IPS DF 19.7 (cell line): ENCODE measurements around the gene ZGLP1.
"Not testable (repeated sequence)": the region's sequence is repeated elsewhere in the genome, so short reads cannot be mapped to it uniquely, and the experiment has no call there.

Experiments
- DNase-seq: peaks from one replicate; pipeline ENCODE4 v3.0.0-alpha.2; 2013; ENCODE audit warnings: low read depth, low spot score

The ZGLP1 gene

DNA sequence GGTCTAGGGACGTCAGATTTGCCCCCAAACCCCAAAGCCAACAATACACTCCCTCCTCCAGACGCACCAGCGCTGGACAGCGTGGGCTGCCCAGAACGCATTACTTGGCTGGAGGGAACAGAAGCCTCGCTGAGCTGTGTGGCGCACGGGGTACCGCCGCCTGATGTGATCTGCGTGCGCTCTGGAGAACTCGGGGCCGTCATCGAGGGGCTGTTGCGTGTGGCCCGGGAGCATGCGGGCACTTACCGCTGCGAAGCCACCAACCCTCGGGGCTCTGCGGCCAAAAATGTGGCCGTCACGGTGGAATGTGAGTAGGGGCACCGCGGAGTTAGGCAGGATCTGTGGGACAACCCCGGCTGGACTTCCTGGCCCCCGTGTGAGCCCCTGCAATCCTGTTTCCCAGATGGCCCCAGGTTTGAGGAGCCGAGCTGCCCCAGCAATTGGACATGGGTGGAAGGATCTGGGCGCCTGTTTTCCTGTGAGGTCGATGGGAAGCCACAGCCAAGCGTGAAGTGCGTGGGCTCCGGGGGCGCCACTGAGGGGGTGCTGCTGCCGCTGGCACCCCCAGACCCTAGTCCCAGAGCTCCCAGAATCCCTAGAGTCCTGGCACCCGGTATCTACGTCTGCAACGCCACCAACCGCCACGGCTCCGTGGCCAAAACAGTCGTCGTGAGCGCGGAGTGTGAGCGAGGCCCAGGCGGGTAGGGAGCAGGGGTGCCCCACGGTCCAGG, 15.8 kb downstream of the ZGLP1 start:
- no peak for DNase-seq

DNA sequence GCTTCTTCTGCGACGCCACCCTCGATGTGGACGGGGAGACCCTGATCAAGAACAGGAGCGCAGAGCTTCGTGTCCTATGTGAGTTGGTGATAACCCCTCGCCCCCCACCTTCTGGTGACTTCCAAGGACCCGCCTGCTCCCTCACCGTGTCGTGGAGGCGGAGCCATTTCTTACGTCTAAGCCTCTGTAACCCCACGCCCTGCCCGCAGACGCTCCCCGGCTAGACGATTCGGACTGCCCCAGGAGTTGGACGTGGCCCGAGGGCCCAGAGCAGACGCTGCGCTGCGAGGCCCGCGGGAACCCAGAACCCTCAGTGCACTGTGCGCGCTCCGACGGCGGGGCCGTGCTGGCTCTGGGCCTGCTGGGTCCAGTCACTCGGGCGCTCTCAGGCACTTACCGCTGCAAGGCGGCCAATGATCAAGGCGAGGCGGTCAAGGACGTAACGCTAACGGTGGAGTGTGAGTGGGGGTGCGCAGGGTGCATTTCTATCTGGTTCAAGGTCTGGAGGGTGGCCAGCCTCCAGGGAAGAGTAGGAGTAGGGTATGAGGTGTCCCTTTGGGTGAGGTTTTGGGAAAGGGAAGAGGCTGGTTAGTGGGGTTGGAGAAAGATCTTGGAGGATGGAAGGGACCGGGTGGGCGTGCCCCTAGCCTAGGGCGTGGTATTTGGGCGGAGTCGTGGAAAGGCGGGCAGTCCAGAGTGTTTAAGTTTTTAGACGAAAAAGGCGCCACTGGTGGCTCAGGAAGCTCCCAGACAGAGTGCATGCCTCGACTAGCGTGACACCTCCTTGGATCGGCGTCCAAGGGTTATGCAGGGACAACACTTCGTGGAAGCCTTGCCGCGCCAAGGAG, 16.6 kb downstream of the ZGLP1 start:
- DNase-seq: no peak

DNA sequence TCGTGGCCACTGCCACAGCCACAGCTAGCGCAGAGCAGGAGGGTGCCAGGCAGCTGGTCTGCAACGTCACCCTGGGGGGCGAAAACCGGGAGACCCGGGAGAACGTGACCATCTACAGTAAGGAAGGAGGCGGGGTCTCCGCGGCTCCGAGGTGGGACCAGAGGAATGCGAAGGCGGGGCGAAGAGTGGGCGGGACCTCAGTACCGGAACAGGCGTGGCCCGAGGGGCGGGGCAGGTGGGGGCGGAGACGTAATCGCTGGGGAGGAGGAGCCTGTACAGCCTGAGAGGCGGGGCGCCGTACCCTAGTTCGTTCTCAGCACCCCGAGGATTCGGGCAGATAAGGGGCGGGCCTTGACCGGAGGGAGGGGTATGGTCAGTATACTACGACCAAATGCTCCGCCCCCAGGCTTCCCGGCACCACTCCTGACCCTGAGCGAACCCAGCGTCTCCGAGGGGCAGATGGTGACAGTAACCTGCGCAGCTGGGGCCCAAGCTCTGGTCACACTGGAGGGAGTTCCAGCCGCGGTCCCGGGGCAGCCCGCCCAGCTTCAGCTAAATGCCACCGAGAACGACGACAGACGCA, 17.3 kb downstream of the ZGLP1 start:
- no peak for DNase-seq

DNA sequence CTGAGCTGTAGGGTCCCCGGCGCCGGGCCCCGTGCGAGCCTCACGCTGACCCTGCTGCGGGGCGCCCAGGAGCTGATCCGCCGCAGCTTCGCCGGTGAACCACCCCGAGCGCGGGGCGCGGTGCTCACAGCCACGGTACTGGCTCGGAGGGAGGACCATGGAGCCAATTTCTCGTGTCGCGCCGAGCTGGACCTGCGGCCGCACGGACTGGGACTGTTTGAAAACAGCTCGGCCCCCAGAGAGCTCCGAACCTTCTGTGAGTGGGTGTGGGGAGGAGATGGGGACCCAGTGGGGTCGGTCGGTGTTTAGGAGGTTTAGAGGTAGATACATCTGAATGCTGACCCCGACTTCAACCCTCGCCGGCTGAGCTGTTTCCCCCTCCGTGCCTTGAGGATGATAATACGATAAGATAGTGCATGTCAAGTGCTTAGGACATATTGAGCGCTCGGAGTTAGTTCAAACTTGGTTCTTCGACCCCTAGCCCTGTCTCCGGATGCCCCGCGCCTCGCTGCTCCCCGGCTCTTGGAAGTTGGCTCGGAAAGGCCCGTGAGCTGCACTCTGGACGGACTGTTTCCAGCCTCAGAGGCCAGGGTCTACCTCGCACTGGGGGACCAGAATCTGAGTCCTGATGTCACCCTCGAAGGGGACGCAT, 17.9 kb downstream of the ZGLP1 start:
- DNase-seq: no peak

DNA sequence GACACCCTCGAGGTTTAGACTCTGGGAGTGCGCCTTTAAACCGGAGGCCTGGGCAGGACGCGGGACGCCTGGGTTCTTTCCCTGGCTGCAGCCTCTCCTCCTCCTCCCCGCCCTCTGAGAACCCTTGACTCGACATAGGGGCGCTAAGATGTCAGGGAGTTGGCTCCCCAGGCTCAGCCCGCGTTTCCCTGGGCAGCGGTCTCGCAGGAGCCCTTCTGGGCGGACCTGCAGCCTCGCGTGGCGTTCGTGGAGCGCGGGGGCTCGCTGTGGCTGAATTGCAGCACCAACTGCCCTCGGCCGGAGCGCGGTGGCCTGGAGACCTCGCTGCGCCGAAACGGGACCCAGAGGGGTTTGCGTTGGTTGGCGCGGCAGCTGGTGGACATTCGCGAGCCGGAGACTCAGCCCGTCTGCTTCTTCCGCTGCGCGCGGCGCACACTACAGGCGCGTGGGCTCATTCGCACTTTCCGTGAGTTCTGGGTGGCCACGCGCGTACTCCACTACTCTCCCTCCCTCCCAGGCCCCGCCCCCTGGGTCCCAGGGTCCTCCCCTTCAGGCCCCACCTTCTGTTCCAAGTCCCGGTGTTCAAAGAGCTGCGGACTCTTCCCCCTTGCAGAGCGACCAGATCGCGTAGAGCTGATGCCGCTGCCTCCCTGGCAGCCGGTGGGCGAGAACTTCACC, 18.6 kb downstream of the ZGLP1 start:
- no peak for DNase-seq

DNA sequence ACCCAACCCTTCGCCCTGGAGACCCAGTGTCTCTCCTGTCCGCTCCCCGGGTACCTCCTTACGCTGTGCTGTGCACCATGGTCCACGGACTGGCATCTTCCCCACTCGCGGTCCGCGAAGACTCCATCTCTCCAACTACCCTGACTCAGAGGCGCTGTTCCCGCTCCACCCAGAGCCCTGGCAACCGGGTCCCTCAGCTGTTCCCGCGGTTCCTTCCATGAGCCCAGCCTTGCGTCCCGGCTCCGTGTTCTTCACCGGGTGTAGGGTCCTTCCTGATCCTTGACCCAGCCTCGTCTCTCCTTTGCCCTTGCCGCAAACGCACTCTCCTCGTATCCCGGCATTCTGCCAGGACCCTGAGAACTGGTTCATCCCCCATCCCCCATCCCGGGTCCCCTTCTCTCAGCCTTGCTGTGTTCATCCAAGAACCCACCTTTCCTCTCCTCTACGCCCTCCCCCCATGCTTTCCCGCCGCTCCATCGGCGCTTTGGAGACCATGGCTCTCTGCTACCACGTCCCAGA, 19.2 kb downstream of the ZGLP1 start:
- no peak for DNase-seq

DNA sequence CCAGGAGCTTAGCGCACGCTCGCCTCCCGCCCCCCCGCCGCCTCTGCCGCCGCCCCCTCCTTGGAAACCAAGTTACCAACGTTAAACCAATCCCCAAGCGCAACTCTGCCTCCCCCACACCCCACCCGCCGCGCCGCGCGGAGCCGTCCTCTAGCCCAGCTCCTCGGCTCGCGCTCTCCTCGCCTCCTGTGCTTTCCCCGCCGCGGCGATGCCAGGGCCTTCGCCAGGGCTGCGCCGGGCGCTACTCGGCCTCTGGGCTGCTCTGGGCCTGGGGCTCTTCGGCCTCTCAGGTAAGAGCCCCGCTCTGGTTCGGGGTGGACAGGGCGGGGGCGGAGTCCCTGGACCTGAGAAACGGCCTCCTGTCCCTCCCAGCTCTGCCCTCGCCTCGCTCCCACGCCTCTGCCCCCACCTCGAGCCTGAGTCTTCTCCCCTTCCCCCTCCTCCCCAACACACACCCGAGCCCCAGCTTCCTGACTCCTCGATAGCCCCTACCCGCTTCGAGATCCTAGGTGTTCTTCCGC, 19.7 kb downstream of the ZGLP1 start, which contains the start of gene ICAM5:
Gene ICAM5, plus strand, starts transcription at position 117 of the 521 bp plus-strand sequence. Its CDS starts 92 bp downstream, at position 209.
- no peak for DNase-seq

DNA sequence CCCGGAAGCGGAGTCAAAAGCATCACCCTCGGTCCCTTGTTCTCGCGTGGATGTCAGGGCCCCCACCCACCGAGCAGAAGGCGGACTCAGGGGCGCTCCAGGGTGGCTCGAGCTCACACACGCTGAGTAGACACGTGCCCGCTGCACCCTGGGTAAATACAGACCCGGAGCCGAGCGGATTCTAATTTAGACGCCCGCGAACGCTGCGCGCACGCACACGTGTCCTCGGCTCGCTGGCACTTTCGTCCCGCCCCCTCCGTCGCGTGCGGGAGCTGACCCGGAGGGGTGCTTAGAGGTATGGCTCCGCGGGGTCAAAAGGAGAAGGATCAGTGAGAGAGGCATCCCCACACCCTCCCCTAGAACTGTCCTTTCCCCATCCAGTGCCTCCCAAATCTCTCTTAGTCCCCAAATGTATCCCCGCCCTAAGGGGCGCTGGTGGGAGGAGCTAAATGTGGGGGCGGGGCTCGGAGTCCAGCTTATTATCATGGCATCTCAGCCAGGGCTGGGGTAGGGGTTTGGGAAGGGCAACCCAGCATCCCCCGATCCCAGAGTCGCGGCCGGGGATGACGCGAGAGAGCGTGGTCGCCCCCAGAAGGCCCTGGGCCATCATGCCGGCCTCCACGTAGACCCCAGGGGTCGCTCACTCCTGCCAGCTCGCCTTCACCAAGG, 20.3 kb downstream of the ZGLP1 start:
- DNase-seq: no peak

DNA sequence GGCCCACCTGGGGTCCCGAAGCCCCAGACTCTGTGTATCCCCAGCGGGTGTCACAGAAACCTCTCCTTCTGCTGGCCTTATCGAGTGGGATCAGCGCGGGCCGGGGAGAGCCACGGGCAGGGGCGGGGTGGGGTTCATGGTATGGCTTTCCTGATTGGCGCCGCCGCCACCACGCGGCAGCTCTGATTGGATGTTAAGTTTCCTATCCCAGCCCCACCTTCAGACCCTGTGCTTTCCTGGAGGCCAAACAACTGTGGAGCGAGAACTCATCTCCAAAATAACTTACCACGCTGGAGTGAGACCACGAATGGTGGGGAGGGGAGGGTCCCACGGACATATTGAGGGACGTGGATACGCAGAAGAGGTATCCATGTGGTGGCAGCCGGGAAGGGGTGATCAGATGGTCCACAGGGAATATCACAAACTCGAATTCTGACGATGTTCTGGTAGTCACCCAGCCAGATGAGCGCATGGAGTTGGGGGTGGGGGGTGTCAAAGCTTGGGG, 20.9 kb downstream of the ZGLP1 start:
- no peak for DNase-seq

DNA sequence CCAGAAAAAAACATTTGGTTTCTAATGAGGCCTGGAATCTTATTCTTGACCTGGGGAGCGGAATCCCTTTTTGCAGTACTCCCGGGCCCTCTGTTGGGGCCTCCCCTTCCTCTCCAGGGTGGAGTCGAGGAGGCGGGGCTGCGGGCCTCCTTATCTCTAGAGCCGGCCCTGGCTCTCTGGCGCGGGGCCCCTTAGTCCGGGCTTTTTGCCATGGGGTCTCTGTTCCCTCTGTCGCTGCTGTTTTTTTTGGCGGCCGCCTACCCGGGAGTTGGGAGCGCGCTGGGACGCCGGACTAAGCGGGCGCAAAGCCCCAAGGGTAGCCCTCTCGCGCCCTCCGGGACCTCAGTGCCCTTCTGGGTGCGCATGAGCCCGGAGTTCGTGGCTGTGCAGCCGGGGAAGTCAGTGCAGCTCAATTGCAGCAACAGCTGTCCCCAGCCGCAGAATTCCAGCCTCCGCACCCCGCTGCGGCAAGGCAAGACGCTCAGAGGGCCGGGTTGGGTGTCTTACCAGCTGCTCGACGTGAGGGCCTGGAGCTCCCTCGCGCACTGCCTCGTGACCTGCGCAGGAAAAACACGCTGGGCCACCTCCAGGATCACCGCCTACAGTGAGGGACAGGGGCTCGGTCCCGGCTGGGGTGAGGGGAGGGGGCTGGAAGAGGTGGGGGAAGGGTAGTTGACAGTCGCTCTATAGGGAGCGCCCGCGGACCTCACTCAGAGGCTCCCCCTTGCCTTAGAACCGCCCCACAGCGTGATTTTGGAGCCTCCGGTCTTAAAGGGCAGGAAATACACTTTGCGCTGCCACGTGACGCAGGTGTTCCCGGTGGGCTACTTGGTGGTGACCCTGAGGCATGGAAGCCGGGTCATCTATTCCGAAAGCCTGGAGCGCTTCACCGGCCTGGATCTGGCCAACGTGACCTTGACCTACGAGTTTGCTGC, 22.5 kb downstream of the ZGLP1 start, which contains the start of gene ICAM4:
Gene ICAM4, plus strand, starts transcription at position 153 of the 935 bp plus-strand sequence. Its CDS starts 58 bp downstream, at position 211.
- DNase-seq: no peak

DNA sequence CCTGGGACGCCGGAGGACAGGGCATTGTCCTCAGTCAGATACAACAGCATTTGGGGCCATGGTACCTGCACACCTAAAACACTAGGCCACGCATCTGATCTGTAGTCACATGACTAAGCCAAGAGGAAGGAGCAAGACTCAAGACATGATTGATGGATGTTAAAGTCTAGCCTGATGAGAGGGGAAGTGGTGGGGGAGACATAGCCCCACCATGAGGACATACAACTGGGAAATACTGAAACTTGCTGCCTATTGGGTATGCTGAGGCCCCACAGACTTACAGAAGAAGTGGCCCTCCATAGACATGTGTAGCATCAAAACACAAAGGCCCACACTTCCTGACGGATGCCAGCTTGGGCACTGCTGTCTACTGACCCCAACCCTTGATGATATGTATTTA, 24.2 kb downstream of the ZGLP1 start:
- no peak for DNase-seq

DNA sequence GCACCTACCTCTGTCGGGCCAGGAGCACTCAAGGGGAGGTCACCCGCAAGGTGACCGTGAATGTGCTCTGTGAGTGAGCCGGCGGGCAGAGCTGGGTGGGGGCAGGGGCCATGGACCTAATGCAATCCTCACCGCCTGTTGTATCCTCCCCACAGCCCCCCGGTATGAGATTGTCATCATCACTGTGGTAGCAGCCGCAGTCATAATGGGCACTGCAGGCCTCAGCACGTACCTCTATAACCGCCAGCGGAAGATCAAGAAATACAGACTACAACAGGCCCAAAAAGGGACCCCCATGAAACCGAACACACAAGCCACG, 24.7 kb downstream of the ZGLP1 start:
- DNase-seq: no peak

DNA sequence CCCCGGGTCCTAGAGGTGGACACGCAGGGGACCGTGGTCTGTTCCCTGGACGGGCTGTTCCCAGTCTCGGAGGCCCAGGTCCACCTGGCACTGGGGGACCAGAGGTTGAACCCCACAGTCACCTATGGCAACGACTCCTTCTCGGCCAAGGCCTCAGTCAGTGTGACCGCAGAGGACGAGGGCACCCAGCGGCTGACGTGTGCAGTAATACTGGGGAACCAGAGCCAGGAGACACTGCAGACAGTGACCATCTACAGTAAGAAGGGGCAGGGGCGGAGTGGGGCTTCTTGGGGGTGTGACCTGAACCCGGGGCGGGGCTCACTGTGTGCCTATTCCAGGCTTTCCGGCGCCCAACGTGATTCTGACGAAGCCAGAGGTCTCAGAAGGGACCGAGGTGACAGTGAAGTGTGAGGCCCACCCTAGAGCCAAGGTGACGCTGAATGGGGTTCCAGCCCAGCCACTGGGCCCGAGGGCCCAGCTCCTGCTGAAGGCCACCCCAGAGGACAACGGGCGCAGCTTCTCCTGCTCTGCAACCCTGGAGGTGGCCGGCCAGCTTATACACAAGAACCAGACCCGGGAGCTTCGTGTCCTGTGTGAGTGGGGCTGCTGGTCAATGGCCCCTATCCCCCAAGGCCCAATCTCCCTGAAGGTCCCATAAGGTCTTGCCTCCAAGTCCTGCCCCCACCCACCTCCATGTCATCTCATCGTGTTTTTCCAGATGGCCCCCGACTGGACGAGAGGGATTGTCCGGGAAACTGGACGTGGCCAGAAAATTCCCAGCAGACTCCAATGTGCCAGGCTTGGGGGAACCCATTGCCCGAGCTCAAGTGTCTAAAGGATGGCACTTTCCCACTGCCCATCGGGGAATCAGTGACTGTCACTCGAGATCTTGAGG, 25.3 kb downstream of the ZGLP1 start:
- DNase-seq: no peak

DNA sequence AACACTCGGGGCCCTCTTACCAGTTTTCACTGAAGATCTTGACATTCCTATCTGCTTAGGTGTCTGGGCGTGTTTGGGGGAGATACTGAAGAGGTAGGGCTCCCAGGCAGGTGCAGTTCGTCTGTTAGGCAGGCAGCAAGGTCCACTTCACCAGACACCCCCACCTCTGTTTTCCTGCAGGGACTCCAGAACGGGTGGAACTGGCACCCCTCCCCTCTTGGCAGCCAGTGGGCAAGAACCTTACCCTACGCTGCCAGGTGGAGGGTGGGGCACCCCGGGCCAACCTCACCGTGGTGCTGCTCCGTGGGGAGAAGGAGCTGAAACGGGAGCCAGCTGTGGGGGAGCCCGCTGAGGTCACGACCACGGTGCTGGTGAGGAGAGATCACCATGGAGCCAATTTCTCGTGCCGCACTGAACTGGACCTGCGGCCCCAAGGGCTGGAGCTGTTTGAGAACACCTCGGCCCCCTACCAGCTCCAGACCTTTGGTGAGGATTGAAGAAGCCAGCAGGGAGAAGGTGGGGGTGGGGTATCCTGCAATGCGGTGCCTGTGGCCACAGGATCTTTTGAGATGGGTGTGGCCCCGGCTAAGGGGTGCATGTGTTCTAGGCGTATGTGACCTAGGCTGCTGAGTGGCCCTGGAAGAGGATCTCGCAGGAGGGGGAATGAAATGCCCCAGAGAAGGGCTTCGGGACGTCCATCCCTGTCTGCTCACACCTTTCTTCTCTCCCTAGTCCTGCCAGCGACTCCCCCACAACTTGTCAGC, 26.1 kb downstream of the ZGLP1 start:
- no peak for DNase-seq

DNA sequence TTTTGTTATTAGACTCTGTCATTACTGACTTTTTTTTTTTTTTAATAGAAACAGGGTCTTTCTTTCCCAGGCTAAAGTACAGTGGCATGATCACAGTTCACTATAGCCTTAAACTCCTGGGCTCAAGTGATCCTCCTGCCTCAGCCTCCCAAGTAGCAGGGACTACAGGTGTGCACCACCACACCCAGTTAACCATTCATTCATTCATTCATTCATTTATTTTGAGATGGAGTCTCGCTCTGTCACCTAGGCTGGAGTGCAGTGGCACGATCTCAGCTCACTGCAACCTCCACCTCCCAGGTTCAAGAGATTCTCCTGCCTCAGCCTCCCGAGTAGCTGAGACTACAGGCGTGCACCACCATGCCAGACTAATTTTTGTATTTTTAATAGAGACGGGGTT, 27.6 kb downstream of the ZGLP1 start:
- not testable (repeated sequence) for DNase-seq

DNA sequence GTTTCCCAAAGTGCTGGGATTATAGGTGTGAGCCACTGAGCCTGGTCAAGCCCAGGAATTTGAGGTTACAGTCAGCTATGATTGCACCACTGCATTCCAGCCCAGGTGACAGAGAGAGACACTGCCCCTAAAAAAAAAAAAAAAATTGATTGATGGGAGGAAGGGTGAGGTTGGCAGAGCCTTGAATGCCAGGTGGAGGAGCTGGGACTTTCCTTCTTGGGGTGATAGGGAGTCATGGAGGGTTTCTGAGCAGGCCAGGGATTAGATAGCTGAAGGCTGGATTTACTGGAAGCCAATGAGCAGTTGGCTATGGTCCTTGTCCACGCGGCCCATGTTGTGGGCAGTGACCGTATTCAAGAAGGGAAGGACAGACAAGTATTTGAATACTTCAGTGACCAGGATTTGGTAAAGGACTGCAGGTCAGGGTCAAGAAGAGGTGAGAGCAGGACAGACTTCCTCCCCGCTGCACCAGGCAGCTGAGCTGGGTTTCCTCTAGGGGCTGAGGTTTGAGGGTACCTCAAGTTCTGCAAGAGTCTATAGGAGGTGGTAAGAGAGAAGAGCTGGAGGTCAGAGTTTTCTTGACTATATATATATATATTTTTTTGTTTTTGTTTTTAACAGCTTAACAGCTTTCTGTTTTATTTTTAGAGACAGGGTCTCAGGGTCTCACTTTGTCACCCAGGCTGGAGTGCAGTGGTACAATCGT, 29.7 kb downstream of the ZGLP1 start:
- no peak for DNase-seq

DNA sequence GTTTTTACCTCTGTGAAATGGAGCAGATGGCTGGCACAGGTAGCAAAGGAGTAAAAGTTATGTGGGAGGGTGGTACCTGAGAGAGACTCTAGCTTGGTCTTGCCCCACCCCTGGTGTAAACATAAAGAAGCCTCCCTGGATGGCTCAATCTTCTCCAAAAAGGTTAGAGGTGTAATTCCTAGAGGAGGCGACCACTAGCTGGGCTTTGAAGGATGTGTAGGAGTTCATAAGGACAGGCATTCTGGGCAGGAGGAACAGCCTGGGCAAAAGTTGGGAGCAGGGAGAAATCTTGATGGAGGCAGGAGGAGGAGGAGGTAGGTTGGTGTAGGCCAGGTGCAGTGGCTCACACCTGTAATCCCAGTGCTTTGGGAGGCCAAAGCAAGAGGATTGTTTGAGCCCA, 30.7 kb downstream of the ZGLP1 start:
- no peak for DNase-seq
